ENCODE results near the gene MACF1.
"Not testable (repeated sequence)": the region's sequence is repeated elsewhere in the genome, so short reads cannot be mapped to it uniquely, and the experiment has no call there.

- TF ChIP-seq POLR2A (IDR thresholded peaks at IDR 0.05; ENCODE audit: low read length); GATA1 (IDR thresholded peaks at IDR 0.05; ENCODE audit: low read depth, low read length): not testable (repeated sequence)
Observed at GRCh38 chr1:39522221-39522620, 317.7 kb downstream of the MACF1 start.
